GM12872 (cell line): ENCODE measurements around the gene RBM20.

Source experiments
- TF ChIP-seq, protein P1 (sequence below): IDR thresholded peaks from 3 replicates; pipeline ENCODE4 v1.5.1; 2011; ENCODE audit warnings: low read depth, mild to moderate bottlenecking, low read length, moderate library complexity; ENCODE audit not compliant: insufficient read depth

The RBM20 gene

DNA sequence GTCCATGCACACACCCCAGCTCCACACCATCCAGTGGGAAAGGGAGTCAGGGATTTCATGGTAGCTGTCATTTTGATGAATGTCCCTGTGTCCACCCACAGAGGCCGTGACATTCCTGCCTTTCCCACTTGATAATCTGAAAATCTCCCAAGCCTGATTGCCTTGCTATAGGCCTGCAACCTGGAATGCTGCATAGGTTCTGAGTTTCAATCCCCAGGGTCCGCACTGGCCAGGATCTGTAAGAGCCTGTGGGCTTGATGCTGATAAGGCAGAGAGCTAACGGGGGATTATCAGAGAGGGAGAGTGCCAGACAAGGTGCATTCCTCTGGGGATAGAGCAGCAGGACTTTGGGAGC is 57.5 kb downstream of the RBM20 start:
- TF ChIP-seq, protein P1, sequence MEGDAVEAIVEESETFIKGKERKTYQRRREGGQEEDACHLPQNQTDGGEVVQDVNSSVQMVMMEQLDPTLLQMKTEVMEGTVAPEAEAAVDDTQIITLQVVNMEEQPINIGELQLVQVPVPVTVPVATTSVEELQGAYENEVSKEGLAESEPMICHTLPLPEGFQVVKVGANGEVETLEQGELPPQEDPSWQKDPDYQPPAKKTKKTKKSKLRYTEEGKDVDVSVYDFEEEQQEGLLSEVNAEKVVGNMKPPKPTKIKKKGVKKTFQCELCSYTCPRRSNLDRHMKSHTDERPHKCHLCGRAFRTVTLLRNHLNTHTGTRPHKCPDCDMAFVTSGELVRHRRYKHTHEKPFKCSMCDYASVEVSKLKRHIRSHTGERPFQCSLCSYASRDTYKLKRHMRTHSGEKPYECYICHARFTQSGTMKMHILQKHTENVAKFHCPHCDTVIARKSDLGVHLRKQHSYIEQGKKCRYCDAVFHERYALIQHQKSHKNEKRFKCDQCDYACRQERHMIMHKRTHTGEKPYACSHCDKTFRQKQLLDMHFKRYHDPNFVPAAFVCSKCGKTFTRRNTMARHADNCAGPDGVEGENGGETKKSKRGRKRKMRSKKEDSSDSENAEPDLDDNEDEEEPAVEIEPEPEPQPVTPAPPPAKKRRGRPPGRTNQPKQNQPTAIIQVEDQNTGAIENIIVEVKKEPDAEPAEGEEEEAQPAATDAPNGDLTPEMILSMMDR, result no peak

DNA sequence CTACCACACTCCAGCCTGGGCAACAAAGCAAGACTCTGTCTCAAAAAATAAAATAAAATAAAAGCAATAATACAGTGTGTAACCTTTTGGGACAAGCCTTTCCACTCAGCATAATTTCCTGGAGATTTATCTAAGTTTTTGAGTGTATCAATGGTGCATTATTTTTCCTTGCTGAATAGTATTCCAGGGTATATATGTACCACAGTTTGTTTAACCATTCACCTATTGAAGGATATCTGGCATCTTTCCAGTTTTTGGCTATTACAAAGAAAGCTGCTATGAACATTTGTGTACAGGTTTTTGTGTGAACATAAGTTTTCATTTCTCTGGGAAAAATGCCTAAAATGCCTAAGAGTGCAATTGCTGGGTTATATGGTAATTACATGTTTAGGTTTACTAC is 59.9 kb downstream of the RBM20 start:
- TF ChIP-seq, protein P1, result no peak

DNA sequence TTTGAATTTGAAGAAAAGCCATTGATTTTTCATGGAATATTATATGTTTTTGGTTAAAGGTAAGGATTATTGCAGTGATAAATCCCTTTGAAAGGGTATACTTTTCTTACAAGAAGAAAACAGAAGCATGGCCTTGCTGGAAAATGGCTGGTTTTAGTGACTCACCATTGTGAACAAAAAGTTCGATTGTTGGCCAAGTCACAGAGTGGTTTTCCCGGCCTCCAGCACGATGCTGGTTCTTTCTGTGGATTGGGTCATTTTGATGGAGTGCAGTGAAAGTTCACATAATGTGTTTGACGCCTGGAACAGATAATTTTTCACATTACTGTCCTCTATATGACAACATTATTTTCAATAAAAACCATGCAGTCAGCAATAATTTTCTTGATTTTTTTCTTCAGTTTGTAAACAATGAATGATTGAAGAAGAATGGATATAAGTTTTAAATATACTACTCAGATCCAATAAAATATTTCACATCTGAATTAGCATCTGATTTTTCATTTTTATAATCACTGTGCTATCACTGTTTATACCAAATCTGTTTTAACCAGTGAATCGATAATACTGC is 60.9 kb downstream of the RBM20 start:
- TF ChIP-seq, protein P1, result no peak

DNA sequence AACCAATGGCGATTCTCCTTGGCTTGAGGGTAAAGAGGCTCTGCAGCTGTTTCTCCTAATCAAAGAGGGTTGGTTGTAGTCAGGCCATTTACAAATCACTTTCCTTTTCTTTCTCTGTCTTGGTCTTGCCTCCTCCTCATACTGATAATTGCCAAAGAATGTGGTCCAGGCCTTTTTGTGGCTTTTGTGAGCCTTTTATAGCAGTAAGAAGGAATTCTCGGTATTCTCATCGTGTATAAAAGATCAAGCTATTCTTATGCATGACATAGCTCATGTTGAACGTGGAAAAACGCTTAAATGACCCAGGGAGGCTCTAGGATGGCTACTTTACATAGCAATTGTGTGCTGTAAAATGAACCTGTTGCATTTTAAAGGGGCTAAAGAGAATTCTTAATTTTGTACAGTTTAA is 62.6 kb downstream of the RBM20 start:
- TF ChIP-seq, protein P1, result no peak

DNA sequence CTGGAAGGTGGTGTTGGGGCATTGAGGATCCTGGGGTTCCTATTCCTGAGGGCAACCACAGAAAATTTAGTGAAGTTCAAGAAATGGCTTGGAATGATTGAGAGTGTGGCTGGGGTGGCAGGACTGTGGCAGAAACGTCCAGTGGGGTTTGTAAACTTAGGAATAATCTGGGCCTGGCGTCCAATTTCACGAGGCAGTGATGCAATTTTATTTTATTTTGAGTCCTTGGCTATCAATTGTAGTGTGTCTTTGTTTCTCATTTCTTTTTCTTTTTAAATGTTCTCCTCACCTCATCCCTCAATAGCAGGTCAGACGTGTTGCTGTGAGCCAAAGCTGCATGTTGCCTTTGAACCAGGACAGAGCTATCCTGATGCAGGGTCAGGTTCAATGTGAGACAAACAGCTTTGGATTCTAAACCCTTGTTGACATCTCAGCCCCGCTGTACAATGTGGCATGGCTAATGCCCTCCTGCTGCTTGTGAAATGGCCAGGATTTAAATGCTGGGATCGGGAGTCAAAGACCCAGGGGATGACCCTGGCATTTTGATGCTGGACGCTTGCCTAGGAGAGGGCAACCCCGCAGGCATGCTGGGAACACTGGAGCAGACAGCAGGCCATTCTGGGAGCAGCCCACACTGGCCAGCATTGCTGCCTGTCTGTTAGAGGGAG is 64.8 kb downstream of the RBM20 start:
- TF ChIP-seq, protein P1, result no peak

DNA sequence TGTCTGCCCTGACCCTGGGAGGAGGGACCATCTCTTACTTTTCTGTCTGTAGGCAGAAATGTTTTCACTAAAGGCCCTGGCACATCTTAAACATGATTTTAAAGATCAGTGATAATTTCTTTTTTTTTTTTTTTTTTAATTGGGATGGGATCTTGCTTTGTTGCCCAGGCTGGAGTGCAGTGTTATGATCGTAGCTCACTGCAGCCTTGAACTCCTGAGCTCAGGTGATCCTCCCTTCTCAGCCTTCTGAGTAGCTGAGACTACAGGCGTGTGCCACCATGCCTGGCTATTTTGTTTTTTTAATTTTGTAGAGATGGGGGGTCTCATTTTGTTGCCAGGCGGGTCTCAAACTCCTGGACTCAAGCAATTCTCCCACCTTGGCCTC is 65.3 kb downstream of the RBM20 start:
- TF ChIP-seq, protein P1, result no peak

DNA sequence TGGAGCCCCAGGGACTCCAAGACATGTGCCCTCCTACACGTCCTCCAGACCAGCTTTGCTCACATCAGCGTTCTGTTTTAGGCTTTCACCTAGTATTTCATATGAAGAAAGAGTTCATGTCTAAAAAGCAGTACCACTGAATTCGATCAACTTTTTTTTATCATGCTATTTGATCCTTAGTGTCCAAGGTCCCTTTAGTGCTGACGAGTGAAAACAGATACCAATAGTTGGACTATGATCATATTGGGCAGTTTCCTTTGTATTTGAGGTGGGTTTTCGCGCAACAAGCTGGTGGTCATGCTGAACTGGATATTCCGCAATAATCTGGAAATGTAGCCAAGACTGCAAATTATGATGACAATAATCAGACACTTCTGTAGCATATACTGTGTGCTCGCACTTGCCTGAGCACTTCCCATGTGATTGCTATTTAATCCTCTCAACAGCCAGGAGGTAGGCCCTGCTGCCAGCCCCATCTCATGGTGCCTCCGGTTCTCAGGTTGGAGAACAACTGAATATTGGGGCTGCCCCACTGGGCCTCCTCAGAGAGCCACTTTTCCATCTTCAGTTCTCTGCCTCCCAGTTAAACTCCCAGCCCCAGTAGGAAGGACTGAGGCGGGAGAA is 65.9 kb downstream of the RBM20 start:
- TF ChIP-seq, protein P1, result no peak
